ENCODE data around the gene PGLYRP1.

DNA sequence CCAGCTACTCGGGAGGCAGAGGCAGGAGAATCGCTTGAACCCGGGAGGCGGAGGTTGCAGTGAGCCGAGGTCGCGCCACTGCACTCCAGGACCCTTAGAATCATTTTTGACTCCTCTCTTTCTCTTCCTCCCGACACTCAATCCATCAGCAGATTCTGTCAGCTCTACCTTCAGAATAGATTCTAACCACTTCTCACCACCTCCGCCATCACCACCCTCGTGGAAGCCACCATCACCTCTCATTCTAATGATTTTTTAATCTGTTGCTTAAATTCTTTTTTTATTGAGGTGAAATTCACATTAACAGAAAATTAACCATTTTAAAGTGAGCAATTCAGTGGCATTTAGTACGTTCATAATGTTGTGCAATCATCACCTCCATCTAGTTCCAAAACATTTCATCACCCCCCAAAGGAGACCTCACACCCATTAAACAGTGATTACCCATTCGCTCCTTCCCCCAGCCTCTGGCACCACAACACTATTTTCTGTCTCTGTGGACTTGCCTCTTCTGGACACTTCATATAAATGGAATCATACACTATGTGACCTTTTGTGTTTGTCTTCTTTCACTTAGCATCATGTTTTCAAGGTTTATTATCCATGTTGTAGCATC, 32.6 kb downstream of the PGLYRP1 start:
- TF ChIP-seq POLR2A (IDR thresholded peaks at IDR 0.05) (no peak), CTCF (IDR thresholded peaks at IDR 0.05 in 4 of 5, conservative IDR thresholded peaks at IDR 0.05 in 1 of 5) (no peak)
